AG04449 (cell line): Measurements from ENCODE around the gene RAB11FIP4.
A peak's percentile ranks its signal among the peaks of the same experiment; 100 is the strongest.

Experiments
- CTCF ChIA-PET: fragments of 350-600 bp; formaldehyde crosslinking; extraction: SDS; loops from one replicate; lab custom pipeline; 2021; ENCODE audit warnings: antibody characterized with exemption; lab: Yijun Ruan, JAX
- POLR2A ChIA-PET: fragments of 400-600, 350-600 bp; formaldehyde crosslinking; extraction: SDS; loops from one replicate; lab custom pipeline; 2020; ENCODE audit warnings: antibody characterized with exemption, inconsistent platforms; lab: Yijun Ruan, JAX
- DNase-seq: peaks from one replicate; pipeline ENCODE4 v3.0.0-alpha.2; 2010; ENCODE audit warnings: low read depth, low spot score
- H3K4me3 ChIP-seq: 2 replicates; pipeline ENCODE4 v1.5.1; 2011; ENCODE audit warnings: low read depth, mild to moderate bottlenecking, control low read depth, low read length
- CTCF ChIP-seq: IDR thresholded peaks from one replicate; pipeline ENCODE4 v1.5.1; 2011; ENCODE audit warnings: mild to moderate bottlenecking, moderate library complexity, low read length, control low read depth, inconsistent platforms; ENCODE audit not compliant: insufficient read depth; ENCODE audit errors: missing control alignments

The RAB11FIP4 gene

GRCh38 chr17:31385428-31386285 is 5.8 kb upstream of the RAB11FIP4 start:
- POLR2A ChIA-PET, result no interaction called here
- CTCF ChIA-PET, result no interaction called here
- no peak for DNase-seq

GRCh38 chr17:31386542-31387075 is 4.9 kb upstream of the RAB11FIP4 start:
- POLR2A ChIA-PET, result no interaction called here
- no peak overlapping the region for H3K4me3 ChIP-seq
- CTCF ChIA-PET, result no interaction called here
- DNase-seq, result no peak
- TF ChIP-seq CTCF, result no peak

More at GRCh38 chr17:31385428-31386285, 5.8 kb upstream of the RAB11FIP4 start:
- H3K4me3 ChIP-seq, result no peak overlapping the region
- no peak for TF ChIP-seq CTCF

- CTCF ChIA-PET, result interaction anchor here (3.0 to 4.1 kb wide), 3 partner anchors 8 to 138 kb away, joined by 24 to 58 read pairs (median 27); no protein-coding TSS in a partner anchor
- no peak for DNase-seq
- H3K4me3 ChIP-seq, result no peak overlapping the region
- POLR2A ChIA-PET, result no interaction called here
- TF ChIP-seq CTCF, result no peak
Measured at GRCh38 chr17:31387438-31387837, 4.0 kb upstream of the RAB11FIP4 start.

GRCh38 chr17:31388351-31388750 is 3.1 kb upstream of the RAB11FIP4 start:
- no peak for DNase-seq
- ChIA-PET POLR2A (no interaction called here), CTCF (interaction anchor here (0.8 to 4.1 kb wide), 12 partner anchors 9 to 513 kb away, joined by 3 to 58 read pairs (median 6); partner anchors contain the start of gene UTP6)
- TF ChIP-seq CTCF, result no peak
- no peak overlapping the region for H3K4me3 ChIP-seq

GRCh38 chr17:31388770-31389656 is 2.5 kb upstream of the RAB11FIP4 start:
- CTCF ChIA-PET, result interaction anchor here (0.6 to 4.1 kb wide), 21 partner anchors 9 to 526 kb away, joined by 3 to 58 read pairs (median 4); partner anchors contain the start of gene UTP6
- DNase-seq, result no peak
- TF ChIP-seq CTCF, result peak; percentile 77

More at GRCh38 chr17:31388770-31389656, 2.5 kb upstream of the RAB11FIP4 start:
- no peak overlapping the region for H3K4me3 ChIP-seq
- POLR2A ChIA-PET, result no interaction called here
